Measurements from ENCODE around the gene DCST1. TPM values are rescaled to one million over a fixed set of nuclear protein-coding genes. Genes with fewer than 3 reads are reported as not detected.

DCST1 gene
- total RNA-seq, 1 experiment from 2014 or later, result 0.32 TPM

DNA sequence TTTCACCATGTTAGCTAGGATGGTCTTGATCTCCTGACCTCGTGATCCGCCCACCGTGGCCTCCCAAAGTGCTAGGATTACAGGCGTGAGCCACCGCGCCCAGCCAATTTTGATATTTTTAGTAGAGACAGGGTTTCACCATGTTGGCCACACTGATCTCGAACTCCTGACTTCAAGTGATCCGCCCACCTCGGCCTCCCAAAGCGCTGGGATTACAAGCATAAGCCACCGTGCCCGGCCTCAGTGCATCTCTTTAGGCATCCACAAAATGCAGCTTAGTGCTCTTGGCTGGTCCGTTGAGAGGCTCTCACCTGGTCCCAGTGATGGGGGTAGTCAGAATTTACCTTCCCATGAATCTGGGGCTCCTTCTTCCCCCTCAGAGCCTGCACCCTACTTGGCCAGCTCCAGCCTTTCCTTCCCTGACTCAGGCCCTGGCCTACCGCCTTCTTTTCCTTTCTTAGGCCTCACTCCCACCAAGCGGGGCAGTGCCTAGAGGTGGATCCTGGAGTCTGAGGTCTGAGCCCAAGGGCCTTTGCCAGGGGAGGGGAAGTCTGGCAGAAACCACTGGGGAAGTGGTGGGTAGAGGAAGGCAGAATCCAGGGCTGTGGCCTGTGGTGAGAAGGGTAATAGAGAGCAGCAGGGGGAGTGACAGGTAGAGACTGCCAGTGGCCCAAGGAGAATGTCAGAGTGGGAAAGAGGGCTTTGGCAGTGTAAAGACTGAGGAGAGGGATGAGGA lies 36.5 kb upstream of the DCST1 start:
- ChIA-PET RAD21 (ENCODE audit: low non-redundant PET in 1 of 2, low total read pairs in 2 of 2, uncharacterized antibody in 2 of 2, unreplicated experiment in 2 of 2) (no interaction called here), CTCF (interaction anchor here (2.0 to 2.9 kb wide), 2 partner anchors 20 to 26 kb away, joined by 5 to 10 read pairs; partner anchors contain the start of gene SHC1), POLR2A (no interaction called here)
- TF ChIP-seq POLR2A (IDR thresholded peaks at IDR 0.05; ENCODE audit: borderline replicate concordance, extremely low read depth, insufficient read depth, insufficient read length) (no peak), EZH2phosphoT487 (IDR thresholded peaks at IDR 0.05; ENCODE audit: borderline replicate concordance) (no peak), SIN3A (IDR thresholded peaks at IDR 0.05; ENCODE audit: low read depth) (no peak), ZBTB33 (IDR thresholded peaks at IDR 0.05; ENCODE audit: extremely low read depth, insufficient replicate concordance, low read length) (no peak), FOSL1 (IDR thresholded peaks at IDR 0.05; ENCODE audit: low read depth) (no peak), EZH2 (IDR thresholded peaks at IDR 0.05) (no peak), SP1 (IDR thresholded peaks at IDR 0.05; ENCODE audit: low read depth) (no peak)
- no peaks in the 10 kb centered on the region for H3K36me3 ChIP-seq (ENCODE audit: control insufficient read depth in 1 of 2, insufficient read depth in 2 of 2, low read length in 2 of 2)
- H2AFZ ChIP-seq (ENCODE audit: low read depth, low read length, poor library complexity, severe bottlenecking), result no peak overlapping the region
- no TSS peak for BruUV-seq (replicated peaks)
- H3K4me2 ChIP-seq (ENCODE audit: low read length), result no peak overlapping the region
- H3K9me2 ChIP-seq (ENCODE audit: insufficient read depth), result no peaks in the 10 kb centered on the region
- DNase-seq (ENCODE audit: low read depth, low spot score) (no peak), ATAC-seq (no peak)
- no peaks in the 10 kb centered on the region for H3K9me3 ChIP-seq (ENCODE audit: control insufficient read depth in 1 of 2, insufficient read depth in 1 of 2, low read depth in 1 of 2, low read length in 2 of 2)
- intact Hi-C loops (cut with micrococcal nuclease), result loop anchor here (5.0 kb wide), 1 partner anchor 35 kb away; the partner anchor contains the start of gene PYGO2
- no peaks in the 10 kb centered on the region for H3K27me3 ChIP-seq (ENCODE audit: insufficient read depth, low read length)
- no peaks in the 10 kb centered on the region for H4K20me1 ChIP-seq (ENCODE audit: insufficient read depth)
- no peak overlapping the region for H3K27ac ChIP-seq (ENCODE audit: low read depth, low read length)
- H3K9ac ChIP-seq (ENCODE audit: low read length), result no peak overlapping the region
- H3K4me3 ChIP-seq (replicated peaks in 1 of 2; ENCODE audit: low read depth in 1 of 2, low read length in 2 of 2), result no peak overlapping the region
- peaks cover 28 to 76% of the 10 kb centered on the region in 2 experiments for H3K4me1 ChIP-seq (ENCODE audit: control insufficient read depth in 1 of 2, insufficient read depth in 2 of 2, low read length in 2 of 2)
- no peaks in the 10 kb centered on the region for H3K79me2 ChIP-seq (ENCODE audit: insufficient read depth, low read length)
